Thyroid gland (tissue), 4 donors: ENCODE results near the gene FER.

Experiments
- POLR2A ChIP-seq, 2 donors: fragments of 450-650 bp; IDR thresholded peaks; one replicate each; pipeline ENCODE4 v1.6.1; 2017; ENCODE audit warnings: antibody characterized with exemption in 2 of 2, mild to moderate bottlenecking in 2 of 2, moderate library complexity in 1 of 2
- TF ChIP-seq, protein P1 (sequence below), 6 experiments: fragments of 200-600 bp in 3 of 6; fragments of 450-650 bp in 3 of 6; sonication (generic) in 3 of 6; IDR thresholded peaks; one replicate each; pipeline ENCODE4 v1.5.1; 2016 to 2019; ENCODE audit warnings: antibody characterized with exemption in 6 of 6, mild to moderate bottlenecking in 2 of 6, inconsistent platforms in 1 of 6, moderate library complexity in 1 of 6

DNA sequence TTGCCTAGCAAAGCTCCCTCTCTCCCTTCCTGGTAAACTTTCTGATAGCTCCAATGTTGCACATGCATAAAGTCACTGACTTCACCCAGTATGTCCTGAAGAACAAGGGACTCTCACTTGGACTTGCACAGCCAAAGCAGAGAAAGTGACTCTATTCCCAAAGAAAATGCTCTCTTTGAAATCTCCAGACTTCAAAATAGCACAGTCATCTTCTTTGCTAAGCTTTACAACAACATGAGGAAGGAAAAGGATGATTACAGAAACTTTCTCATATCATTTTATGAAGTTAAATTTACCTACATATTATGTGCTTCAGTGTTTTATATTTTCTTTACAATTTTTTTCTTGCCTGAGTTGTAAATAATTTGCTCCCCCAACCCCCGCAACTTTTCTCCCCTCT lies 397.4 kb downstream of the FER start:
- TF ChIP-seq, protein P1, sequence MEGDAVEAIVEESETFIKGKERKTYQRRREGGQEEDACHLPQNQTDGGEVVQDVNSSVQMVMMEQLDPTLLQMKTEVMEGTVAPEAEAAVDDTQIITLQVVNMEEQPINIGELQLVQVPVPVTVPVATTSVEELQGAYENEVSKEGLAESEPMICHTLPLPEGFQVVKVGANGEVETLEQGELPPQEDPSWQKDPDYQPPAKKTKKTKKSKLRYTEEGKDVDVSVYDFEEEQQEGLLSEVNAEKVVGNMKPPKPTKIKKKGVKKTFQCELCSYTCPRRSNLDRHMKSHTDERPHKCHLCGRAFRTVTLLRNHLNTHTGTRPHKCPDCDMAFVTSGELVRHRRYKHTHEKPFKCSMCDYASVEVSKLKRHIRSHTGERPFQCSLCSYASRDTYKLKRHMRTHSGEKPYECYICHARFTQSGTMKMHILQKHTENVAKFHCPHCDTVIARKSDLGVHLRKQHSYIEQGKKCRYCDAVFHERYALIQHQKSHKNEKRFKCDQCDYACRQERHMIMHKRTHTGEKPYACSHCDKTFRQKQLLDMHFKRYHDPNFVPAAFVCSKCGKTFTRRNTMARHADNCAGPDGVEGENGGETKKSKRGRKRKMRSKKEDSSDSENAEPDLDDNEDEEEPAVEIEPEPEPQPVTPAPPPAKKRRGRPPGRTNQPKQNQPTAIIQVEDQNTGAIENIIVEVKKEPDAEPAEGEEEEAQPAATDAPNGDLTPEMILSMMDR (IDR thresholded peaks at IDR 0.05): no peak
- no peak for TF ChIP-seq POLR2A (IDR thresholded peaks at IDR 0.05)
